Muscle of leg (tissue), 11 donors: Measurements from ENCODE around the gene ELAVL1. TPM values are rescaled to one million over a fixed set of nuclear protein-coding genes. Genes with fewer than 3 reads are reported as not detected.
A peak's percentile ranks its signal among the peaks of the same experiment; 100 is the strongest.

Experiments
- DNase-seq: peaks from one replicate; pipeline ENCODE4 v3.0.0; 2013
- H3K27ac ChIP-seq: one replicate; pipeline ENCODE4 v1.5.1; 2013; ENCODE audit warnings: mild to moderate bottlenecking, low read length, control low read depth
- H3K27me3 ChIP-seq: one replicate; pipeline ENCODE4 v1.6.1; 2013; ENCODE audit warnings: low read length; ENCODE audit not compliant: control insufficient read depth, insufficient read depth
- H3K36me3 ChIP-seq: one replicate; pipeline ENCODE4 v1.6.1; 2013; ENCODE audit warnings: low read length; ENCODE audit not compliant: control insufficient read depth, insufficient read depth
- H3K4me1 ChIP-seq: one replicate; pipeline ENCODE4 v1.6.1; 2013; ENCODE audit warnings: low read length; ENCODE audit not compliant: control insufficient read depth, insufficient read depth
- H3K4me3 ChIP-seq: one replicate; pipeline ENCODE4 v1.5.1; 2013; ENCODE audit warnings: low read length, control low read depth
- H3K9me3 ChIP-seq: replicated peaks from 2 replicates; pipeline ENCODE4 v1.6.1; 2013; ENCODE audit warnings: low read depth, low read length; ENCODE audit not compliant: control insufficient read depth
- WGBS: methylation state at CpG from one replicate; pipeline ENCODE4 v1.1.5; 2013; ENCODE audit warnings: missing lambda C conversion rate; ENCODE audit not compliant: insufficient coverage; 5-methylcytosine and 5-hydroxymethylcytosine counted together
- polyA plus RNA-seq, 8 donors: library from polyadenylated mRNA; unstranded; fragments of 120-200 nt; gene quantifications; one replicate each; pipeline versions ENCODE4 v1.2.1 to v1.2.3, GENCODE V29; 2013; ENCODE audit warnings: inconsistent platforms in 1 of 8, low replicate concordance in 1 of 8; ENCODE audit not compliant: insufficient read length in 8 of 8, insufficient read depth in 1 of 8
- total RNA-seq: library from RNA; stranded (reverse); fragments of 120-200 nt; gene quantifications from one replicate; pipeline ENCODE4 v1.2.4, GENCODE V29; 2013

The ELAVL1 gene
- total and polyA plus RNA-seq, 9 donors: 36.7 to 67.4 (median 56.7) TPM

DNA sequence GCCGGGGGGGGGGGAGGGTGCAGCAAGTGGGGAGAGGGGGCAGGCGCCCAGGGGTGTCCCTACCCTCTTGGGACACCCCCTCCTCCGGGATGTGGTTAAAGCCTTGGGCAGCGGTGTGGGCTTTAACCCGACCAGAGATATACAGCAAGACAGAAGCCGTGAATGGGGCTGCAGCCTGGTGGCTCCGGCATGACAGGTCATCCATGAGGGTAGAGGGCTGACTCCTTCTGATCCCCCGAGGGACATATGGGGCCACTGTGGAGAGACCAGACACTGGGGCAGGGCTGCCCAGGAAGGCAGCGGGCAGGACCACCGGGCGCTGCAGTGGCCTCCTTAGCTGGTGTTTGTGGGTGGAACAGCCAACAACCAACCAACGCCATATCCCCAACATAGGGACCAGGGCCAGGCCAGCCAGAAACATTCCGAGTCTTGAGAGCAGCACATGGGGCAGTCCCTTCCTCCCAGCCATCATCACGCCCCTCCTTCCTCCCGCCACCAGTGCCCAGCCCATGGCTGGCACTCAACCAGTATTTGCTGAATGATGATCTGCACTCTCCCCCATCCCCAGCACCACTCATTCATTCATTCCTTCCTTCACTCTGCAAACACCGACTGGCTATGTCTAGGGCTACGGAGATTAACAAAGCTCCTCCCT is 18.2 kb downstream of the ELAVL1 start:
- Histone ChIP-seq H3K4me1 (no peaks in the 10 kb centered on the region), H3K27ac (no peak overlapping the region)

DNA sequence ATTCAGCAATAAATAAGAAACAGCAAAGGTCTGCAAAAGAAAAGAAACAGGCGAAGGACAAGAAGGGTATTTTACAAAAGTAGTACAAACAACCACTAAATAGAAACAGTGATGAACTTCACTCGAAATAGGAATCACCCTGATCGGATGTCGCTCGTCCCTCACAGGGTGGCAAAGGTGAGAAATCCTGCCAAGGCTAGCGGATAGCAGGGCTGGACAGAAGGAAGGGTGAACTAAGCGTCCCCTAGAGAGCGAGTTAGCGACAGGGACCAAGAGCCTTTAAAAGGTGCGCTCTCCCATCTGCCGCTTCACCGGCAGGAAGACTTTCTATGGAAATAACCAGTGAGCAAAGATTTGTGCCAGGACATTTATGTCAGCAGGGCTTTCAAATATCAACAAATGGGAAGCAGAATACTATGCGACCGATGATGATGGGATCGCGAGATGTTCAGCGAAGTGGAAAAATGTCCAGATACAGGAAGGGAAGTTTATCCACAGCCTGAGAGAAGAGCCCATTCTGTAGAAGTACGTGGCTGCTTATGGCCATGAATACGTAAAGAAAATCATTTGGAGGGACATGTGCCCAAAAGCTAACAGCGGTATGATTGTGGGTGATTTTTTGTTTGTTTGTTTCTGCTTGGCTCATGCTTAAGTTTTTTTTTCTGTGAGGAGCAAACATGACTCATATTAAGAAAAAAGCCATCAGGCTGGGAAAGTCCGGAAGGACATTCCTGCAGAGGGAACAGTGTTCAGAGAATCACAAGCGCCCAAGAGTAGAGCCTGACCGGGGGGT is 18.9 kb downstream of the ELAVL1 start:
- H3K4me1 ChIP-seq: no peaks in the 10 kb centered on the region
- H3K4me3 ChIP-seq: no peak overlapping the region
- no peaks in the 10 kb centered on the region for H3K27me3 ChIP-seq
- 83% methylated on average over 17 of the region's 23 CpGs for WGBS
- peaks cover 92% of the 10 kb centered on the region for H3K36me3 ChIP-seq
- no peak overlapping the region for H3K27ac ChIP-seq
- DNase-seq: peak; percentile 53
- no peaks in the 10 kb centered on the region for H3K9me3 ChIP-seq

More for the DNA sequence above, 18.2 kb downstream of the ELAVL1 start:
- WGBS: 89% methylated on average over 11 of the region's 17 CpGs
- Histone ChIP-seq H3K27me3 (no peaks in the 10 kb centered on the region), H3K4me3 (no peak overlapping the region), H3K9me3 (no peaks in the 10 kb centered on the region), H3K36me3 (peaks cover 87% of the 10 kb centered on the region)
- no peak for DNase-seq

DNA sequence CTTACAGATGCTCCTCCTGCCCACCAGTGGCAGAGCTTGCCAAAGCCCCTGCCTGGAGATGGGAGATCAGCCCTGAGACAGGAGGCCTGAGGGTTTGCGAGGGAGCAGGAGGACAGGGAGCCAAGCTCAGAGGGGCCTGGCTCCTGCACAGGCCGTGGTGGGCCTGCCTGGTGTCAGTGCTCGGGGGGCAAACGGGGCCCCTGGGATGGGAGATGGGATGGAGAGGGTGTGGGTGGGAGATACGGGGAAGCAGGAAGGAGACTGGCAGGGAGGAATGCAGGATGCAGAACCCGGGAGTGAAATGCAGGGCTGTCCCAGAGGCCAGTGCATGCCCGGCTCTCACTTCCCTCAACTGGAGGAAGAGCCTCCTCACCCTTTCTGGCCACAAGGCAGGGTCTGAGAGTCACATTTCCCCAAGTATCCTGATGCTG is 19.9 kb downstream of the ELAVL1 start:
- DNase-seq: no peak
- Histone ChIP-seq H3K9me3 (no peaks in the 10 kb centered on the region), H3K4me3 (no peak overlapping the region), H3K36me3 (peaks cover 90% of the 10 kb centered on the region), H3K27ac (no peak overlapping the region), H3K27me3 (no peaks in the 10 kb centered on the region), H3K4me1 (no peaks in the 10 kb centered on the region)
- 65% methylated on average over 7 of the region's 7 CpGs for WGBS

DNA sequence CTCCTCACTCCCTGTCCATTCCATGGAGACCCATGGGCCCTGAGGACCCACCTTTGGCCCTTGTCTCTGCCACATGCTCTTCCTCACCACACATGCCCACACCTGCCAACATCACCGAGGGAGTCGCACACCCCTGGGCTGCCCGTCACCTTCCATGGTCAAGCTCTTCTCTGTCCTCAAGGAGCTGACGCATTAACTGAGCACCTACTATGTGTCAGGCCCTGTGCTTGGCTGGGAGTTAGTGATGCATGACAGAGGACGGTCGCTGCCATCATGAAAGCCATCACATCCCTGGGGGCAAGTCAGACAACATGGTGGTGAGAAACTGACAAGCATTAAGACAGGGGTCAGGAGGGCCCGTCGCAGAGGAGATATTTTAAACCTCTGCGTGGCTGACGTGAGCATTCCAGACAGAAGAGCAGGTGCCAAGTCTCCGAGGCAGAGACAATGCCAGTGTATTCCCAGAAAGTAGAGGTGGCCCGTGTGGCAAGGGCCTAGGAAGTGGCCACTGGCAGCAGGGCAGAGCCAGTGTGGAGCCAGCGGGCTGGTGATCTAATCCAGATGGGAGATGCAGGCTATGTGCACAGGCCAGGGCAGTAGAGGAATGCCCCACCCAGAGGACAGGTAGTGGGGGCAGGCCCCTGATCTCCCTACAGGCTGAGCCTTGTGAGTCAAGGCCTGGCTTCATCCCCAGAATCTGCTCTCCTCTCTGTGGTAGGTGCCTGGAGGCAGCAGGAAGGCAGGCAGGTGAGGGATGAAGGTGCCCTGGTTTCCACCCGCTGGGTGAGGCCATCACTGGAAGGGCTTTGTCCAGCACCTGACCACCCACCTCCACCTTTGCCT is 21.2 kb downstream of the ELAVL1 start:
- 94% methylated on average over 13 of the region's 14 CpGs for WGBS
- Histone ChIP-seq H3K27me3 (no peaks in the 10 kb centered on the region), H3K9me3 (no peaks in the 10 kb centered on the region), H3K27ac (no peak overlapping the region), H3K4me1 (no peaks in the 10 kb centered on the region), H3K36me3 (peaks cover 91% of the 10 kb centered on the region), H3K4me3 (no peak overlapping the region)
- DNase-seq: no peak

DNA sequence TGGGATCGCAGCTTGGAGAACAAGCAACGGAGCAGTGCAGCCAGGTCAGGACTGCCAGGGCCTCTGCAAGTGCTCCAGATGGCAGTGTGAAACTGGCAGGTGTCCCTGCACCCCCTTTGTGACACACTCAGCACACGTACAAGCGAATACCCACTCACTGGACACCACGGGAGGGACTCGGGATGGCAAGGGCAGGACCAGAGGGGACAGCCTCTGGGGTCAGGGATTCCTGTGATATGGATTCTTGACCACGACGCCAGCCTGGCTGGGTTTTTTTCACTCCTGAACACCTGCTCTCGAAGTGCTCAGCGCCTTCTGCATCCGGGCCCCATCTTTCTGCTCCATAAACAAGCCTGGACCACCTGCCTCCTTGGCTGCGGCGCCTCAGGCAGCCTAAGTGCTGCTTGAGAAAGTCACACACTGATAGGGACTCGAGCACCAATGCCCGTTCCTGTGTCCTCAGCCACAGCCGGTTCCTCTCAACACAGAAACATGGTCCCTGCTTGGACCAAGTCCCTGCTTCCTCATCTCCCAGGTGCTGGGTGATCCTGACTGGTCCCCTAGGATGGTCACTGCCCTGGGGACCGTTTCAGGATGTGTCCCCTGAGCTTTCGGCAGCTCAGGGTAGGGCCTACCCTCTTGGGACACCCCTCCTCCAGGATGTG is 22.0 kb downstream of the ELAVL1 start:
- DNase-seq: no peak
- 93% methylated on average over 16 of the region's 18 CpGs for WGBS
- peaks cover 90% of the 10 kb centered on the region for H3K36me3 ChIP-seq

DNA sequence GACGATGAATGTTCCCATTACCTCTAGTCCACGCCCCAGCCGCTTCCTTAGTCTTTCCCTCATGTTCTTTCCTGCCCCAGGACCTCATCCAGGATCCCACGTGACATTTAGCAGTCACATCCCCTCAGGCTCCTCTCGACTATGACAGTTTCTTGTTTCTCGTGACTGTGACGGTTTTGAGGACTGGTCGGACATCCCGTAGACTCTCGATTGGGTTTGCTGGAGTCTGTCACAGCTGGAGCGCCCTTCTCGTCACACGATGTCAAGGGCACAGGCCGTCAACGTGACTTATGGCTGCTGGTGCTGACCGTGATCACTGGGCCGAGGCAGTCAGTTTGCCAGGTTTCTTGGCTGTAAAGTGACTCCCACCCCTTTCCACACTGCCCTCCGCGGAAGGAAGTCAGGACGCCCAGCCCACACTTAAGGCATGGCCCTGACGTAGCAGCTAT is 22.8 kb downstream of the ELAVL1 start:
- Histone ChIP-seq H3K36me3 (peaks cover 90% of the 10 kb centered on the region), H3K4me3 (no peak overlapping the region), H3K4me1 (no peaks in the 10 kb centered on the region), H3K27ac (no peak overlapping the region), H3K27me3 (no peaks in the 10 kb centered on the region), H3K9me3 (no peaks in the 10 kb centered on the region)
- DNase-seq: no peak
- WGBS: 79% methylated on average over 18 of the region's 21 CpGs

More for the DNA sequence above, 22.0 kb downstream of the ELAVL1 start:
- Histone ChIP-seq H3K4me1 (no peaks in the 10 kb centered on the region), H3K9me3 (no peaks in the 10 kb centered on the region), H3K27me3 (no peaks in the 10 kb centered on the region), H3K4me3 (no peak overlapping the region), H3K27ac (no peak overlapping the region)

DNA sequence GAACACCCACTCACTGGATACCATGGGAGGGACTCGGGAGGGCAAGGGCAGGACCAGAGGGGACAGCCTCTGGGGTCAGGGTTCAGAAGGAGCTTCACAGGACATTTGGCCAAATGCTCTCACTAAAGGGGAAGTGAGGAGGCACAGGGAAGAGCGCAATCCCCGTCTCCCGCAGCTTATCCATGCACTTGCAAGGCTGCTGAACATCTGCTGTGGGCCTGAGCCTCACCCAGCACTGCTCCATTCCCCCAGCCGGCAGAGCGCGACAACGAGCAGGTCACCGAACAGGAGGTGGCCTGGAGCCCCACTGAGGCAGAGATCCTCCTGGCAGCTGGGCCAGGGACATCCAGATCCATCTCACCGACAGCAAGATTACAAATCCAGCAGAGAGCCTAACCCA is 23.3 kb downstream of the ELAVL1 start:
- no peaks in the 10 kb centered on the region for H3K4me1 ChIP-seq
- no peak for DNase-seq
- no peak overlapping the region for H3K27ac ChIP-seq
- no peak overlapping the region for H3K4me3 ChIP-seq
- H3K36me3 ChIP-seq: peaks cover 90% of the 10 kb centered on the region
- no peaks in the 10 kb centered on the region for H3K27me3 ChIP-seq
- H3K9me3 ChIP-seq: no peaks in the 10 kb centered on the region
- 80% methylated on average over 5 of the region's 10 CpGs for WGBS

DNA sequence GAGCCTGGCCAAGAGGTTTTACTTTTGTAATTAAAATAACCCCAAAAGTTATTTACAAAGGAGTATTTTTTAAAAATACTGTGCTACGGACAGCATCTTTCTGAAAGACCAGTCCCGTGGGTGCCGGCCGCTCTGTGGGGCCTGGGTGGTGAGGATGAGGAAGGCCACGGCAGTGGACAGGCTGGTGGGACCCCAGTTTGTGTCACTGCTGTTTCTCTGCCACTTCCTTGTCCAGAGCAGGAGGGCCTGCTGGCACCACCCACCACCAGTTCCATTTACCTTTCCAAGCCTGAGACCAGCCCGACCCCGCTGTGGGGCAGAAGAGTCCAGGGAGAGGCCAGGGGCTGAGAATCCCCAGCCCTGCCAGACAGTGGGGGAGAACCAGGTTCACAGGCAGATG is 23.8 kb downstream of the ELAVL1 start:
- Histone ChIP-seq H3K36me3 (peaks cover 93% of the 10 kb centered on the region), H3K4me1 (no peaks in the 10 kb centered on the region), H3K4me3 (no peak overlapping the region), H3K27me3 (no peaks in the 10 kb centered on the region), H3K9me3 (no peaks in the 10 kb centered on the region), H3K27ac (no peak overlapping the region)
- DNase-seq: no peak
- 97% methylated on average over 5 of the region's 7 CpGs for WGBS

DNA sequence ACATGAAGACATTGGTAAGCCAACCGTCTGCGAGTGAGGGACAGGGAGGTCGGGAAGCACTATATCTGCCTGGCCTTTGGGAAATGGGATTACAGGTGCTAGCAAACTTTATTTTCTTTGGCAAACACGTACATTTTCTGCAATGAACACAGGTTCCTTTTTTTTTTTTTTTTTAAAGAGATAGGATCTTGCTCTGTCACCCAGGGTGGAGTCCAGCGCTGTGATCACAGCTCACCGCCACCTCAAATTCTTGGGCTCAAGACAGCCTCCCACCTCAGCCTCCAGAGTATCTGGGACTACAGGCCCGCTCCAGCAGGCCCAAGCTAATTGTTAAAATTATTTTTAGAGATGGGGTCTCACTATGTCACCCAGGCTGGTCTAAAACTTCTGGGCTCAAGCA is 24.2 kb downstream of the ELAVL1 start:
- no CpG with 5 or more reads among the region's 7 CpGs for WGBS
- Histone ChIP-seq H3K27me3 (no peaks in the 10 kb centered on the region), H3K4me3 (no peak overlapping the region), H3K27ac (no peak overlapping the region), H3K4me1 (no peaks in the 10 kb centered on the region), H3K36me3 (peaks cover 93% of the 10 kb centered on the region), H3K9me3 (no peaks in the 10 kb centered on the region)
- no peak for DNase-seq
